ENCODE measurements around the gene LIN28A.

The LIN28A gene

GRCh38 chr1:26388791-26389445 lies 21.7 kb upstream of the LIN28A start:
- no peak for DNase-seq

- no peak for DNase-seq
Measured at GRCh38 chr1:26389604-26390247, 20.9 kb upstream of the LIN28A start.

GRCh38 chr1:26391450-26391849 lies 19.2 kb upstream of the LIN28A start:
- DNase-seq: no peak

GRCh38 chr1:26395754-26396153 lies 14.9 kb upstream of the LIN28A start:
- DNase-seq: no peak

GRCh38 chr1:26399034-26399433 lies 11.6 kb upstream of the LIN28A start:
- no peak for DNase-seq

GRCh38 chr1:26401891-26402290 lies 8.7 kb upstream of the LIN28A start:
- no peak for DNase-seq

GRCh38 chr1:26403656-26404055 lies 7.0 kb upstream of the LIN28A start:
- DNase-seq: no peak

GRCh38 chr1:26404641-26405040 lies 6.0 kb upstream of the LIN28A start:
- no peak for DNase-seq

GRCh38 chr1:26405281-26405915 lies 5.2 kb upstream of the LIN28A start:
- DNase-seq: no peak

- DNase-seq: no peak
Measured at GRCh38 chr1:26408604-26409003, 2.0 kb upstream of the LIN28A start.

- DNase-seq: no peak
Measured at GRCh38 chr1:26409191-26409807, 1.3 kb upstream of the LIN28A start.

GRCh38 chr1:26411624-26412074 lies 1.0 kb downstream of the LIN28A start:
- DNase-seq: no peak

GRCh38 chr1:26412180-26412840 lies 1.7 kb downstream of the LIN28A start:
- no peak for DNase-seq

- DNase-seq: no peak
Measured at GRCh38 chr1:26413031-26413430, 2.4 kb downstream of the LIN28A start.

- DNase-seq: no peak
Measured at GRCh38 chr1:26417111-26417759, 6.6 kb downstream of the LIN28A start.

GRCh38 chr1:26418865-26419349 lies 8.3 kb downstream of the LIN28A start:
- DNase-seq: no peak

GRCh38 chr1:26419494-26419893 lies 8.9 kb downstream of the LIN28A start:
- DNase-seq: no peak

GRCh38 chr1:26429721-26430120 lies 19.1 kb downstream of the LIN28A start:
- no peak for DNase-seq

- peak; percentile 75 for DNase-seq
Measured at GRCh38 chr1:26431979-26432695, 21.5 kb downstream of the LIN28A start, which contains the start of gene DHDDS. Gene DHDDS, plus strand, starts transcription at chr1:26432321. Its CDS starts 625 bp downstream, at chr1:26432946.

GRCh38 chr1:26432793-26433192 lies 22.2 kb downstream of the LIN28A start:
- no peak for DNase-seq

- DNase-seq: no peak
Measured at GRCh38 chr1:26434161-26434752, 23.6 kb downstream of the LIN28A start.
